DND-41 (cell line): Measurements from ENCODE around the gene CHN2.

Source experiments
- ATAC-seq: fragments of 200-7000 bp; cut with Tn5 transposase; 3 replicates; pipeline ENCODE4 v1.9.1; 2021; ENCODE audit warnings: low read depth; ENCODE audit not compliant: insufficient read depth
- DNase-seq: peaks from one replicate; pipeline ENCODE4 v3.0.0-alpha.2; 2020
- H2AFZ ChIP-seq: 2 replicates; pipeline ENCODE4 v1.6.0; 2012; ENCODE audit warnings: low read depth, low read length
- H3K27ac ChIP-seq: 2 replicates; pipeline ENCODE4 v1.5.1; 2012; ENCODE audit warnings: low read length, inconsistent platforms
- H3K27me3 ChIP-seq: fragments of 200-600 bp; sonication (generic); 2 replicates; pipeline ENCODE4 v1.6.0; 2012; ENCODE audit warnings: low read length, mild to moderate bottlenecking, inconsistent platforms; ENCODE audit not compliant: insufficient read depth, poor library complexity
- H3K36me3 ChIP-seq: 2 replicates; pipeline ENCODE4 v1.5.1; 2012; ENCODE audit warnings: low read length, inconsistent platforms; ENCODE audit not compliant: insufficient read depth
- H3K4me1 ChIP-seq: 2 replicates; pipeline ENCODE4 v1.5.1; 2012; ENCODE audit warnings: mild to moderate bottlenecking, low read length; ENCODE audit not compliant: insufficient read depth
- H3K4me2 ChIP-seq: 2 replicates; pipeline ENCODE4 v1.6.0; 2012; ENCODE audit warnings: mild to moderate bottlenecking, moderate library complexity, low read length, inconsistent platforms; ENCODE audit not compliant: insufficient read depth
- H3K4me3 ChIP-seq, 2 experiments: fragments of 200-600 bp in 1 of 2; shearing (Covaris generic) in 1 of 2; 2 replicates each; pipeline ENCODE4 v1.5.1; 2012 to 2016; ENCODE audit warnings: inconsistent platforms in 2 of 2, low read length in 2 of 2, mild to moderate bottlenecking in 2 of 2, low read depth in 1 of 2, moderate library complexity in 1 of 2
- H3K79me2 ChIP-seq: 2 replicates; pipeline ENCODE4 v1.6.0; 2012; ENCODE audit warnings: low read length, inconsistent platforms; ENCODE audit not compliant: insufficient read depth
- H3K9ac ChIP-seq: 2 replicates; pipeline ENCODE4 v1.6.0; 2012; ENCODE audit warnings: low read depth, mild to moderate bottlenecking, inconsistent platforms, low read length, moderate library complexity
- H3K9me3 ChIP-seq: 2 replicates; pipeline ENCODE4 v1.5.1; 2012; ENCODE audit warnings: low read length, moderate library complexity, mild to moderate bottlenecking, inconsistent platforms; ENCODE audit not compliant: insufficient read depth, severe bottlenecking
- H4K20me1 ChIP-seq: 2 replicates; pipeline ENCODE4 v1.6.0; 2012; ENCODE audit warnings: low read length; ENCODE audit not compliant: insufficient read depth
- CTCF ChIP-seq: IDR thresholded peaks from 2 replicates; pipeline ENCODE4 v1.5.1; 2012; ENCODE audit warnings: borderline replicate concordance, low read length, moderate library complexity, mild to moderate bottlenecking; ENCODE audit not compliant: poor library complexity, severe bottlenecking; ENCODE audit errors: extremely low read depth
- EZH2 ChIP-seq: IDR thresholded peaks from 3 replicates; pipeline ENCODE4 v1.6.1; 2012; ENCODE audit warnings: borderline replicate concordance, low read depth, mild to moderate bottlenecking, moderate library complexity, low read length, inconsistent platforms; ENCODE audit not compliant: severe bottlenecking

Gene CHN2

GRCh38 chr7:29424295-29424983 lies 229.9 kb downstream of the CHN2 start:
- Histone ChIP-seq H3K9ac (no peak overlapping the region), H2AFZ (no peak overlapping the region), H3K4me3 (no peak overlapping the region), H3K4me1 (no peaks in the 10 kb centered on the region), H3K27me3 (no peaks in the 10 kb centered on the region), H3K27ac (no peak overlapping the region), H3K4me2 (no peak overlapping the region), H3K79me2 (no peaks in the 10 kb centered on the region), H3K9me3 (no peaks in the 10 kb centered on the region), H4K20me1 (no peaks in the 10 kb centered on the region), H3K36me3 (no peaks in the 10 kb centered on the region)
- TF ChIP-seq CTCF (no peak), EZH2 (no peak)
- ATAC-seq (no peak), DNase-seq (no peak)

GRCh38 chr7:29424984-29425309 lies 230.4 kb downstream of the CHN2 start:
- Histone ChIP-seq H3K27ac (no peak overlapping the region), H3K4me1 (no peaks in the 10 kb centered on the region), H3K4me2 (no peak overlapping the region), H3K36me3 (no peaks in the 10 kb centered on the region), H2AFZ (no peak overlapping the region), H3K9ac (no peak overlapping the region), H4K20me1 (no peaks in the 10 kb centered on the region), H3K27me3 (no peaks in the 10 kb centered on the region), H3K4me3 (no peak overlapping the region), H3K9me3 (no peaks in the 10 kb centered on the region), H3K79me2 (no peaks in the 10 kb centered on the region)
- ATAC-seq: no peak
- no peak for DNase-seq
- TF ChIP-seq EZH2: no peak
- no peak for TF ChIP-seq CTCF

GRCh38 chr7:29426587-29426986 lies 232.0 kb downstream of the CHN2 start:
- no peaks in the 10 kb centered on the region for H4K20me1 ChIP-seq
- no peak overlapping the region for H3K9ac ChIP-seq
- no peaks in the 10 kb centered on the region for H3K36me3 ChIP-seq
- no peaks in the 10 kb centered on the region for H3K27me3 ChIP-seq
- no peak for TF ChIP-seq CTCF
- no peak for TF ChIP-seq EZH2
- DNase-seq: no peak
- no peaks in the 10 kb centered on the region for H3K79me2 ChIP-seq
- no peak overlapping the region for H2AFZ ChIP-seq
- no peak for ATAC-seq
- H3K9me3 ChIP-seq: no peaks in the 10 kb centered on the region
- H3K27ac ChIP-seq: no peak overlapping the region
- H3K4me3 ChIP-seq: no peak overlapping the region
- no peak overlapping the region for H3K4me2 ChIP-seq
- H3K4me1 ChIP-seq: no peaks in the 10 kb centered on the region
